ENCODE data around the gene SETD1A.
A peak's percentile ranks its signal among the peaks of the same experiment; 100 is the strongest.
"Not testable (repeated sequence)": the region's sequence is repeated elsewhere in the genome, so short reads cannot be mapped to it uniquely, and the experiment has no call there.

SETD1A gene

DNA sequence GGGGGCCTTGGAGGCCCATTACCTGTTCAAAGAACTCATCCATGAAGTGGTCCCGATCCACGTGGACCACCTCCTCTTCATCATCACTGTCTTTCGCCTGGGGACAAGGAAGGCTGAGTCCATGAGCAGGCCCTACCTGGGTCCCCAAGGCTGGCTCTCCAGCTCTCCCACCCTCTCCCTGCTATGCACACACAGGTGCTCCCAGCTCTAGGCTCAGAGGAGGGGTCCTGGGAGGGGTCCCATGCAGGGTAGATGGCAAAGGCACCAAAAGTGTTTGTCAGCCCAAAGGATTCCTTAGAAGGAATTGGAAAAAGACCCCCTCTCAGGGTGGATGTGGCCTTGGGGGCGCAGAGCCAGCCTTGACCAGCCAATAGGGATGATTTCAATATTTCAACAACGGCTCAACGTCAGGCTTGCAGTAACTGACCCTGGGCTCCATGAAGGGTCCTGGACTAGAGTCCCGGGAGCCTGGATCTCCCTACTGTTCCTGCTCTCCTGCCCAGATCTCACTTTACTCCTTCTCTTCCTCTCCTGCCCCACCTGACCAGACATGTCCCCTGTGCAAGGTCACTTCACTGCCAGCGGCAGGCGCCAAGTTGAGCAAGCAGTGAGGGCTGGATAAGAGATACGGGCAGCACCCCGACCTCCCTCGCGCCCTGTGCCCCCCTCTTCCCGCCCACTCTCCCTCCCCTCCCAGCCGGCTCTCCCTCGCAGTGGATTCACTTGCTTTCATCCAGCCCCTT, 44.1 kb downstream of the SETD1A start:
- DNase-seq: no peak

DNA sequence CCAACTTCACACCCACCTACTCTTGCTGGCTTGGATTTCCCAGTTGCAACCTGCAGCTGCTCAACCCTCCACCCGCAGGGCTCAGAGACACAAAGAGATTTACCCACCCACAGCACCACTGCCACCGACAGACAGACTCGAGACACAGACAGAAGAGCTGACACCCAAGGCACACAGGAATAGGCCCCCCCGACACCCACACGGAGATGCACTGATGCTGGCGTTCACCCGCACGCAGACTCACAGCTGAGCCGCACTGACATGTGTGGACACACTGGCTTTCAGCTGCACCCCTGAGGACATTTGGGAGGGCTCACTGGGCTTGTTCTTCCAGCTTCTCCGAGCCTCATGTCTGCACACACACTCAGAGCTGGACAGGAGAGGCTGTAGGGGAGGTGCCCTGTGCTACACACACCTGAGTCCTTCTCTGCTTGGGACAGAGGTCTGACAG, 44.7 kb downstream of the SETD1A start:
- no peak for DNase-seq

DNA sequence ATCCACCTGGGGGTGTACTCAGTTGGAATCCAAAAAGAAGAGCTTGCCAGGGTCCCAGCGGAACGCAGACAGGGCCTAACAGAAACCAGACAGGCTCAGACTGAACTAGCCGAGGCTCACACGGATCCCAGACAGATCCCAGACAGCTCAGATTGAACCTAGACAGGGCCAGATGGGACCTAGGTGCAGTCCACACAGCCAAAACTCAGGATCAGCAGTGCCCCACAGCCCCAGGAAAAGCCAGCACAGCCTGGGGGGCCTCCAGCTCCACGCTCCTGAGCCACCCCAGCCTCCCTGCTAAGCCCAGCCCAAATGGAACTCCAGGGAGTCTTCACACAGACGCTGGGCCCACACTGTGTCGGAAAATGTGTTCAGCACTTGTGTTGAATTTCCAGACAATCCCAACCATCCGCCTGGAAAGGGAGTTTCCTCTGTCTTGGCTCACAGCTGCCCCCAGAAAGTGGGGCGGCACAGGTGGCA, 45.3 kb downstream of the SETD1A start:
- no peak for DNase-seq

DNA sequence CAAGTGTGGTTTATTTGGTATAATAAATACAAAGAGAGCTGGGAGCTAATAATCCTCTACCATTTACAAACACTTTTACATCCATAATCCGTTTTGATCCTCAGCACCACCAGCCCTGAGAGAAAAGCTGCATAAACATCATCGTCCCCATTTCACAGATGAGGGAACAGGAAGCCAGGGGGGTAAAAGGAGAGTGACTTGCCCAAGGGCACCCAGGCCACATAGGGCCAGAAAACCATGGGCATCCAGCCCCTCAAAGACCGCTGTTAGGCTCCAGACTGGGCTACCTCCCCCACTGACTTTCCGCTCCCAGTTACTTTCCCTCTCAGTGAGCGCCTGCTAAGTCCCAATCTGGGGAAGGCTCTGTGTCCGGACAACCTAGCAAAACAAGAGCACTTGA, 46.2 kb downstream of the SETD1A start:
- no peak for DNase-seq

DNA sequence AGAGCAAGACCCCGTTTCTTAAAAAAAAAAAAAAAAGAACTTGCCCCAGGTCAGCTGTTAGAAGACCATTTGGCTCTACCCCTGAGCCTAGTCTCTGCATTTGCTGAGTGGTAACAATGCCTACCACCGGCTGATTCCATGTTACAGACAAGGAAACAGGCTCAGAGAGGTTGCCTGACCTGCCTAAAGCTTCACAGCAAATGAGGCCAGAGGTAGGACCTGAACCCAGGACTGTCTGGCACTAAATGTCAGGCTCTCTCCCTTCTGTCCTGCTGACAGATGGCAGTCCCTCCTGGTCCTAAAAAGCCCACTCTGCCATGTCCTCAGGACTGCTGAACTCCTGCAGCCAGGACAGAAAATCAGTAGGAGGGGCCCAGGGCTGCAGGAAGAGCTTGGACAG, 47.1 kb downstream of the SETD1A start:
- DNase-seq: no peak

DNA sequence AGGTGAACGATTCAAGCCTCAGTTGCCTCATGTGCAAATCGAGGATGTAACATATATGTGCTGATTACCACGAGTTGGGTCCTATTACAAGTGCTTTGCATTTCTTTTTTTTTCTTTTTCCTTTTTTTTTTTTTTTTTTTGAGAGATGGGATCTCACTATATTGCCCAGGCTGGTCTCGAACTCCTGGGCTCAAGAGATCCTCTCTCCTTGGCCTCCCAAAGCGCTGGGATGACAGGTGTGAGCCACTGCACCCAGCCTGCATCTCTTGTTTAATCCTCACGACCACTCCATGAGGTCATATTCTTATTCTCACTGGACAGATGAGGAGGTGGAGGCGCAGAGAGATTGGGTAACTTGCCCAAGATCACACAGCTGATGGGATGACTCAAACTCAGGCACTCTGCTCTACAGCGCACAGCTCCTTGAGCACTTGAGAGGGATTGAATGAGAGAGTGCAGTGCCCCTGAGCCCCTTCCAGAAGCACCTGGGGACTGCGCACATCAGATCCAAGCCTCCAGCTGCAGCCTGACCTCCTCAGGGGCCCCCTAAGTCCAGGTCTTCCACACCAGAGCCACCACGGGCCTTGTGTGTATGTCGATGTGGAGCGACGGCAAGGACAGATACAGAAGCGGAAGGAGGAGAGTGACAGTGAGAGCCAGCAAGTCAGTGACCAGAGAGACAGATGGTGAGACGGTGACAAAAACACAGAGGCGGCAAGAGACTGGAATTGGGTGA, 48.0 kb downstream of the SETD1A start:
- DNase-seq: no peak

DNA sequence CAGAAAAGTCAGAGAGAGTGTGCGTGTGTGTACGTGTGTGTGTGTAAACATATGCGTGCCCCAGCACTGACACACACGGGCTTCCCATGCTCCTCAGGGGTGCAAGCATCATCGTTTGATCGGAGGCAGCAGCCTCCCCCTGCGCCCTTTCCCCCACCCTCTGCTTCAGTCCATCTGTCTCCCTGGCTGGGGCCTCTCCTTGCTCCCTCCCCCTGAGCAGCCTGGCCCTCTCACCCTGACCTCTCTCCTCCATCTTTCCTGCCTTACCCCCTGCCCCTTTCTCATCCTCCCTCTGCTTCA, 48.5 kb downstream of the SETD1A start:
- no peak for DNase-seq

DNA sequence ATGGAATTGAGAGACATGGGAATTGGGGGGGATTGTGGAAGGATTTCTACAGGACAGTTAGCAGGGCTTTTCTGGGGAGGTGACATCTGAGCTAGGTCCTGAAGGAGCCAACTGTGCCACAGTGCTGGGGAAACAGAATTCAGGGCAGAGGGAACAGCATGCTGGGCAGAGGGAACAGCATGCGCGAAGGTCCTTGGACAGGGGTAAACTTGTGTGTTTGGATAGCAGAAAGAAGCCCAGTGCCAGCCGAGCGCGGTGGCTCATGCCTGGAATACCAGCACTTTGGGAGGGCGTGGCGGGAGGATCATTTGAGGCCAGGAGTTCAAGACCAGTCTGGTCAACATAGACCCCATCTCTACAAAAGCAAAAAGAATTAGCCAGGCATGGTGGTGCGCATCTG, 49.0 kb downstream of the SETD1A start:
- DNase-seq: no peak

DNA sequence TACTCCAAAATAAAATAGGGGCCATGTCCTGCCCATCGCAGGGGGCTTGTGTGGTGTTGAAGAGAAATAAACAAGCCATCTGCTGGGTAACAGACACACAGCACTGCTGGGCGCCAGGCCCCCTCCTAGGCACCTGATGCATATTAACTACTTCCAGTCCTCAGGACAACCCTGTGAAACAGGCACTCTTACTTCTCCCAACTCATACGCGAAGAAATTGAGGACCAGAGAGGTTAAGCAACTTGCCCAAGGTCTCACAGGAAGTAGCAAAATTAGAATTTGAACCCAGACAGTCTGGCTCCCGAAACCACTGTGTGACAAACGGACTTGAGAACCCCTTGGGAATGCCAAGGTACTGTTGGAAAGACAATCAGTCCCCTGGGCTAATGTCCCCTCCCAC, 50.1 kb downstream of the SETD1A start:
- DNase-seq: no peak

DNA sequence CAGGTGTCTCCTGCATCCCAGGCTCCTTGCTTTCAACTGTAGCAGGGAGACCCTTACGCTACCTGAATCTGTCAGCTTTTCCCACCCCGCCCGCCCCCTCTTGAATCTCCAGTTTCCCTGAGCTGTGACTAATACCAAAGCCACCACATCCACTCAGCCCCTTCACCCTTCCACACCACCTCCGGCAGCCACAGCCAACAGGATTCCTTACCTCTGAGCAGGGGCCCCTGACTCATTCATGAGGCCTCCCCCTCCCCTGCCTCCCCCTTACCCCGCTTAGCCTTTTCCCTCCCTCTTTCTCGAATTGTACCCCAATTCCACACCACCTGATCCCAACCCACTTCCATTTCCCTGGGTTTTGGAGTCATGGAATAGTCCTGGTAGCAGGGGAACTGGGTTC, 50.6 kb downstream of the SETD1A start:
- no peak for DNase-seq

DNA sequence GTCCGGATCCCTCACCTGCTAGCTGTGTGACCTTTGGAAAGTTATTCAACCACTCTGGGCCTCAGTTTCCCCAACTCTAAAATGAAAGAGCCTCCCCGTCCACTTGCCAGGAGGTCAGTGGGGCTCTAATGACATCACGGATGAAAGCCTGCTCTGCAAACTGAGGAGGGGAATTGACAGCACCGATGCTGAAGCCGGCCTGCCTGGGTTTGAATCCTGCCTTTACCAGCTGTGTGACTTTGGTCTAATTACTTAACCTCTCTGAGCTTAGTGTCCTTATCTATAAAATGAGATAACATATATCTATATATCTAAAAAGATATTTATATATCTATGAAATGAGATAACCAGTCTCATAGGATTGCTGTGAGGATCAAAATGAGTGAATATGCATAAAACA, 51.0 kb downstream of the SETD1A start:
- no peak for DNase-seq

DNA sequence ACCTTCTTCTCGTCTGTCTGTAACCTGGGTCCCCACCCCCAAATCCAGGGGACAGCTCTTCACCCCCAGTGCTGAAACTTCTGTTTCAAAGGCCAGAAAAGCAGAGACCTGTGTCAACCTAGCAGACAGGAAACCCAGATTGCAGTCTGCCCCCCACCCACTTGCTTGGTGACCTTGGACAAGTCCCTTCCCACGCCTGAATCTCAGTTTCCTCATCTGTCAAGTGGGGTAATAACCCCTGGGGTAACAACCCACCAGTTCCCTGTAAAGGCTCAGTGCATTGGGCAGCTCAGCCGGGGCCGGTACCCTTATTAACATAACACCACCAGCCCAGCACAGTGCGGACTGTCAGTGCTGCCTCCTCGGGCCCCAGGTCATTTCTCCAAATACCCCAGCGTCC, 51.6 kb downstream of the SETD1A start:
- DNase-seq: no peak

DNA sequence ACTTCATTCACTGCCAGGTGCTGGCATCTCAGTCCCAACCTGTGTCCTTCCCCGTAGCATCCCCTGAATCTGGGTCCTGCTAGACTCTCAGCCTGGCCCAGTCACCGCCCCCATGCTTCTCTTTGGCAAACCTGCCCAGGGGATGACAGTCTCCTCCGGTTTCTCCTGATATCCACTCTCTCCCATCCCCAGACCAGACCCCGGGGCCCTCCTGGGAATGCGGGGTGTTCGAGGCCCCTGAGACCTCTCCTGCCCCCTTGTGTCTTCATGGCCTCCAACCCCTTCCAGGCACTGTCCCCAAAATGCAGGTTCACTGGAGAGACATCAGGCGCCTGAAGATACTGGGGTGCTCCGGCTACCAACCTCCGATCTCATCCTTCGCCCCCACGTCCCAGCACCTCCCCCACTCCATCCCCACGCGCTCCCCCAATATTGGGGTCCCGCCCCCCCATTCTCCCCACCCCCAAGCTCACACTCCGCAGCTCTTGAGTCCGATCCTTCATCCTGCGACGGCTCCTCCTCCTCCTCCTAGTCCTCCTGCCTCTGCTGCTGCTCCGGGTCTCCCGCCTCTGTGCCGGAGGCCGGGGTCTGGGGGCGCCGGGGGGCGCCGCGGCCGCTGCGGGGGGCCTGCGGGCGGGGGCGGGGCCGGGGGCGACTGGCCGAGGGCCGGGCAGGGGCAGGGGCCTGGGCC, 52.5 kb downstream of the SETD1A start:
- no peak for DNase-seq

DNA sequence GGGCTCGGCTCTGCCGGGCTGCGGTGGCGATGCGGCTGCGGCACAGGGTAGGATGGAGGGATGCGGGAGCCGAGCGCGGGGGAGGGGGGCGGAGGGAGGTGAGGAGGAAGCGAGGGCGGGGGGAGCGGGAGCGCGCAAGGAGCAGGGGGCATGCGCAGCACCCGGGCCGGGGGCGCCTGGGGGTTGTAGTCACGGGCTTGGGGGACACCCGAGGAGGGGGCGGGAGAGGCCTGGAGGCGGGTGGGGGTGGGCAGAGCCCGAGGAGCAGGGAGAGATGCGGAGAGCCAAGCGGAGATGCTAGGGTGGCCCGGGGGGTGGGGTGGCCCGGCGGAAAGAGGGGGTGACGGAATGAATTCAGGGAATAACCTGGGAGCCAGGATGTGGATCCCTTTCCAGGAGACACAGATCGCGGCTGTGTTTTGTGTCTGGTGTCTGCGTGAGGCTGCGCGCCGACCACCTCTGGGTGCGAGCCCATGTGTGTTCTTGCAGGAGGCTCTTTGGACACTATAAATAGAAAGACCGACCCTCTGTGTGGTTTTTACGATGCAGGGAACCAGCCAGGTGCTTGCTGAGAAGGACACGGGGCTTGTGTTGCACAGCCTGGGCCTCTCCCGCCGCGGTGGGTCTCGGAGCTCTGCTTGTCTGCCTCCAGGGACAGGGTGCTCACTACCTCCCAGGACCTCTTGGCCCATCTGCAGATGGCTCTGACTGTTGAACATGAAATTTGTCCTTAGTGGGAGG, 53.2 kb downstream of the SETD1A start, which contains the start of gene STX1B:
STX1B (minus strand) TSS at position 54 of the 741 bp plus-strand sequence. CDS start 242 bp downstream, outside the sequence.
- peak; percentile 26 for DNase-seq

DNA sequence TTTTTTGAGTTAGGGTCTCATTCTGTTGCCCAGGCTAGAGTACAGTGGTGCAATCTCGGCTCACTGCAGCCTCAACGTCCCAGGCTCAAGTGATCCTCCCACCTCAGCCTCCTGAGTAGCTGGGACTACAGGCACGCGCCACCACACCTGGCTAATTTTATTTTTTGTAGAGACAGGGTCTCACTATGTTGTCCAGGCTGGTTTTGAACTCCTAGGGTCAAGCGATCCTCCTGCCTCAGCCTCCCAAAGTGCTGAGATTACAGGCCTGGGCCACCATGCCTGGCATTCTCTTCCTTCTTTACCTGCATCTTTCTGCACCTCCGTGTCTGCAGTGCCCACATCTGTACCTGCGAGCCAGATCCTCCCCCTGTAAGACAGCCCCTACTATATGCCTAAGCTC, 54.3 kb downstream of the SETD1A start:
- DNase-seq: not testable (repeated sequence)

DNA sequence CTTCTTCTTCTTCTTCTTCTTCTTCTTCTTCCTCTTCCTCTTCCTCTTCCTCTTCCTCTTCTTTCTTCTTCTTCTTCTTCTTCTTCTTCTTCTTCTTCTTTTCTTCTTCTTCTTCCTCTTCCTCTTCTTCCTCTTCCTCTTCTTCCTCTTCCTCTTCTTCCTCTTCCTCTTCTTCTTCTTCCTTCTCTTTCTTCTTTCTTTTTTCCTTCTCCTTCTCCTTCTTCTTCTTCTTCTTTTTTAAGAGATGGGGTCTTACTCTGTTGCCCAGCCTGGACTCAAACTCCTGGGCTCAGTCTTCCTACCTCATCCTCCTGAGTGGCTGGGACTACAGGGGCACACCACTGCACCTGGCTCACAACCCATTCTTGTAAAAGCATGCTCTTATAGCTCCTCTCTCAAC, 55.7 kb downstream of the SETD1A start:
- DNase-seq: not testable (repeated sequence)

DNA sequence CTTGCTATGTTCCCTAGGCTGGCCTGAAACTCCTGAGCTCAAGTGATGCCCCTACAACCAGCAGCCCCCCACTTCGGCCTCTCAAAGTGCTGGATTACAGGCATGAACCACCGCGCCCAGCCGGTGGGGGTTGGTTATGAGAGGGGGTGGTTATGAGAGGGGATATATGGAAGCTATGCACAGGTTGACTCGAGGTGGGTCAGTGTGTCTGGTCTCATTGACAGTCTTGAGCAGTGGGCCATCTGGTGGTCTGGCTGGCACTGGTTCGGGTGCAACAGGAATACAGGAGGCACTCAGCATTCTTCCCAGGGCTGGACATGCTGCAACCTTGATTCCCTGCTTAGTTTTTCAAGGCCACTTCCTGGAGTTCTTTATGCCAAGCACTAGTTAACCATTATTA, 58.5 kb downstream of the SETD1A start:
- DNase-seq: no peak

DNA sequence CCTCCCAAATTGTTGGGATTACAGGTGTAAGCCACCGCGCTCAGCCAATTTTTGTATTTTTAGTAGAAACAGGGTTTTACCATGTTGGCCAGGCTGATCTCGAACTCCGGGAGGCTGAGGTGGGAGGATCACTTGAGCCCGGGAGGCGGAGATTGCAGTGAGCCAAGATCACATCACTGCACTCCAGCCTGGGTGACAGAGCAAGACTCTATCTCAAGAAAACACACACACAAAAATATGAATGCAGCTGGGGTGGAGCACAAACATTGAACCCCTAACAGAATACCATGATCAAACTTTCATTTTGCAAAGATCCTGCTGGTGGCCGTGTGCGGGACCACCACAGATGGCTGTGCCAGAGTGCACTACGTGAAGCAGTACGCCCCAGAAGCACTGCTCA, 60.2 kb downstream of the SETD1A start:
- not testable (repeated sequence) for DNase-seq

DNA sequence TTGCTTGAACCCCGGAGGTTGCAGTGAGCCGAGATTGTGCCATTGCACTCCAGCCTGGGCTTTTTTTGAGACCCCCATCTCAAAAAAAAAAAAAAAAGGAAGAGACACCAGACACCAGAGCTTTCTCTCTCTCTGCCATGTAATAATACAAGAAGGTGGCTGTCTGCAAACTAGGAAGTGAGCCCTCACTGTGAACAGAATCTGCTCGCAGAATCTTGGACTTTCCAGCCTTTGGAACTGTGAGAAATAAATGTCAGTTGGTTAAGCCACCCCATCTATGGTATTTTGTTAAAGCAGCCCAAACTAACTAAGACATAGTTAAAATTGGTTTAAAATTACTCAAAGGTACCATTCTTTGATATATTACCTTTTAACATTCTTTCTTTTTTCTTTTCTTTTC, 63.0 kb downstream of the SETD1A start:
- DNase-seq: no peak

DNA sequence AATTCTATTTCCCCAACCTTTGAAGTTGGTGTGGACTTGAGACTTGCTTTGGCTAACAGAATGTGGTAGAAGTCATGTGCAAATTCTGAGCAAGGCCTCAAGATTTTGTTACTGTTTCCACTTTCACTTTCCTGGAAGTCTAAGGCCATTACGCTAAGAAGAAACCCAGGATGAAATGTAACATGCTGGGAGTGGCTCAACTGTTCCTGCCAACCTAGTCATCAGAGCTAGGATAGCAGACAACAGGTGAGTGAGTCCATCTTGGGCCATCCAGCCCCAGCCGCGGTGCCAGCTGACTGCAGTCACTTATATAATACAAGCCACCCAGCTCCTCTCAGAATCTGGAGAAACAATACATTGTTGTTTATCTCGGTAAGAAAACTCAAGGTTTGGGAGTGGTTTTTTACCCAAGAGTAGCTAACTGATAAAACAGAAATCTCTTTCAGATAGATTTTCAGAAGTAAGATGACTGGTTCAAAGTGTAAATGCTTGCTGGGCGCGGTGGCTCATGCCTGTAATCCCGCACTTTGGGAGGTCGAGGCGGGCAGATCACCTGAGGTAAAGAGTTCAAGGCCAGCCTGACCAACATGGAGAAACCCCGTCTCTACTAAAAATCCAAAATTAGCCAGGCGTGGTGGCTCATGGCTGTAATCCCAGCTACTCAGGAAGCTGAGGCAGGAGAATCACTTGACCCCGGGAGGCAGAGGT, 65.1 kb downstream of the SETD1A start:
- no peak for DNase-seq

DNA sequence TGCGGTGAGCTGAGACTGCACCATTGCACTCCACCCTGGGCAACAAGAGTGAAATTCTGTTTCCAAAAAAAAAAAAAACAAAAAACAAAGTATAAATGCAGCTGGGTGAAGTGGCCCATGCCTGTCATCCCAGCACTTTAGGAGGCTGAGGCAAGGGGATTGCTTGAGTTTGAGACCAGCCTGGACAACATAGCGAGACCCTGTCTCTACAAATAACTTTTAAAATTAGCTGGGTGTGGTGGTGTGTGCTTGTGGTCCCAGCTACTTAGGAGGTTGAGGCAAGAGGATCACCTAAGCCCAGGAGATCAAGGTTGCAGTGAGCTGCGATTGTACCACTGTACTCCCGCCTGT, 65.7 kb downstream of the SETD1A start:
- DNase-seq: no peak

DNA sequence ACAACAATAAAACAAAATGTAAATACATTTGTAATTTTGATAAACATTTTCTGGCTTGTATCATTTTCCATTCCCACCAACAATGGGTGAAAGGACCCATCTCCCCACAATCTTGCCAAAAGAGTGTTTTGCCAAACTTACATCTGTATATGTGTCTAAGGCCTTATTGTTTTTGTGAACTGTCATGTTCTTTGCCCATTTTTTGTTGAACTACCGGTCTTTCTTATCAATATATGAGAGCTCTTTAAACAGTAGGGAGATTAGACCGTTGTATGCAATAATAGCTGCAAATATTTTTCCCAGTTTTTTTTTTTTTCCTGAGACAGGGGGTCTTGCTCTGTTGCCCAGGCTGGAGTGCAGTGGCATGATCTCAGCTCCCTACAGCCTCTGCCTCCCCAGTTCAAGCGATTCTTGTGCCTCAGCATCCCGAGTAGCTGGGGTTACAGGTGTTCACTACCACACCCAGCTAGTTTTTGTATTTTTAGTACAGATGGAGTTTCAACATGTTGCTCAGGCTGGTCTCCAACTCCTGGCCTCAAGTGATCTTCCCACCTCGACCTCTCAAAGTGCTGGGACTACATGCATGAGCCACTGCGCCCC, 66.2 kb downstream of the SETD1A start:
- no peak for DNase-seq
